UCSD-AML1 (cell line): ENCODE measurements around the gene SNED1.

Experiments
- DNase-seq: peaks from one replicate; lab custom pipeline; 2025; ENCODE audit not compliant: unreplicated experiment; lab: John Stamatoyannopoulos, UW

Gene SNED1

GRCh38 chr2:240997856-240998705 is at the start of gene SNED1:
TSS of gene SNED1 (plus strand) at chr2:240998618. CDS start at chr2:240998838, 220 bp downstream.
- peak; percentile 84 for DNase-seq

GRCh38 chr2:240948905-240949790 is 49.3 kb upstream of the SNED1 start:
- no peak for DNase-seq

- DNase-seq = no peak
These were observed 48.4 kb upstream of the SNED1 start for GRCh38 chr2:240949791-240950705.

- no peak for DNase-seq
These were observed 47.3 kb upstream of the SNED1 start for GRCh38 chr2:240951045-240951594.

GRCh38 chr2:240952496-240953246 is 45.7 kb upstream of the SNED1 start:
- no peak for DNase-seq

- no peak for DNase-seq
These were observed 44.7 kb upstream of the SNED1 start for GRCh38 chr2:240953426-240954410.

GRCh38 chr2:240954436-240955305 is 43.7 kb upstream of the SNED1 start:
- DNase-seq = no peak

- no peak for DNase-seq
These were observed 42.9 kb upstream of the SNED1 start for GRCh38 chr2:240955306-240956170.

GRCh38 chr2:240956171-240956934 is 42.1 kb upstream of the SNED1 start:
- DNase-seq = no peak

- DNase-seq = no peak
These were observed 41.3 kb upstream of the SNED1 start for GRCh38 chr2:240956935-240957655.

GRCh38 chr2:240957656-240958365 is 40.6 kb upstream of the SNED1 start:
- no peak for DNase-seq

GRCh38 chr2:240958366-240959213 is 39.8 kb upstream of the SNED1 start:
- no peak for DNase-seq

- no peak for DNase-seq
These were observed 39.0 kb upstream of the SNED1 start for GRCh38 chr2:240959214-240959940.
